Breast epithelium (tissue), 4 donors: Measurements from ENCODE around the gene SGO2. TPM values are rescaled to one million over a fixed set of nuclear protein-coding genes. Genes with fewer than 3 reads are reported as not detected.
A peak's percentile ranks its signal among the peaks of the same experiment; 100 is the strongest.

ENCODE experiments used
- DNase-seq, 2 donors: peaks; one replicate each; pipeline ENCODE4 v3.0.0-alpha.2; 2019; ENCODE audit warnings: low spot score in 2 of 2
- H3K27ac ChIP-seq, 2 donors: fragments of 200-600 bp; sonication (generic) in 1 of 2; one replicate each; pipeline ENCODE4 v1.5.1; 2016 to 2019; ENCODE audit warnings: mild to moderate bottlenecking in 1 of 2
- H3K27me3 ChIP-seq, 2 donors: fragments of 200-600 bp; sonication (generic) in 1 of 2; one replicate each; pipeline versions ENCODE4 v1.5.1 to v1.6.0; 2017 to 2019; ENCODE audit warnings: control low read depth in 1 of 2, mild to moderate bottlenecking in 1 of 2
- H3K36me3 ChIP-seq: fragments of 200-600 bp; one replicate; pipeline ENCODE4 v1.5.1; 2019
- H3K4me1 ChIP-seq, 2 donors: fragments of 200-600 bp; sonication (generic); one replicate each; pipeline ENCODE4 v1.5.1; 2016 to 2019; ENCODE audit warnings: control low read depth in 1 of 2
- H3K4me3 ChIP-seq, 3 donors: fragments of 200-600 bp; sonication (generic); 1 replicate in 2 of 3; 2 replicates in 1 of 3; pipeline ENCODE4 v1.5.1; 2016 to 2019; ENCODE audit warnings: mild to moderate bottlenecking in 3 of 3, moderate library complexity in 2 of 3
- H3K9me3 ChIP-seq, 2 donors: fragments of 200-600 bp; sonication (generic) in 1 of 2; one replicate each; pipeline ENCODE4 v1.5.1; 2016 to 2019; ENCODE audit warnings: control low read depth in 1 of 2
- POLR2A ChIP-seq: fragments of 450-650 bp; IDR thresholded peaks from one replicate; pipeline ENCODE4 v1.6.1; 2016; ENCODE audit warnings: antibody characterized with exemption, mild to moderate bottlenecking, moderate library complexity
- POLR2AphosphoS5 ChIP-seq, 3 donors: sonication (generic); formaldehyde crosslinking; IDR thresholded peaks; one replicate each; pipeline ENCODE4 v1.6.1; 2017; ENCODE audit warnings: antibody characterized with exemption in 3 of 3
- intact Hi-C: fragments of 100-400 bp; cut with DNase I; formaldehyde crosslinking; loops from one replicate; pipeline ENCODE4 v1.15.1; 2023; ENCODE audit warnings: low total_unique reads
- total RNA-seq, 3 donors: library from RNA; depleted of rRNA; stranded (reverse); fragments of >200 nt; gene quantifications; one replicate each; pipeline ENCODE4 v1.1.0, GENCODE V29; 2016
- TF ChIP-seq, protein P1 (sequence below), 3 donors: fragments of 450-650 bp; IDR thresholded peaks; one replicate each; pipeline ENCODE4 v1.5.1; 2016 to 2017; ENCODE audit warnings: antibody characterized with exemption in 3 of 3, mild to moderate bottlenecking in 3 of 3, moderate library complexity in 3 of 3

Gene SGO2
- total RNA-seq, 3 donors from 2014 or later: 3.6 to 9.1 (median 4.6) TPM

DNA sequence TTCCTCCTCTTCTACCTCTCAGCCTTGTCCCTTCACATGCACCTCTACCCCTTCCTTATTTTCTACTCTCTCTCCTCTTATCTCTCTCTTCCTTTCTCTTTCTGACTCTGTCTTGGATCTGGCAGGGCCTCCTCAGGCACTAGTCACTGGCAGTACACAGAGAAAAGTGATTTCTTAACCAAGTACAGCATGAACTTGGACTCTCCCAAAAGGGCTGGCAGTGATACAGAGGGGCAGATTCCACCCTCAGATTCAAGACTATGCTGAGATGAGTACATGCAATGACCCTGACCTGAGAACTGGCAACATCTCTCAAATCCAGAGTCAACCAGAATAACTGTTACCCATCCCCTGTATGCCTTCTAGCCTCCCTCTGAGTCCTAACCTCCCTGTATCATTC lies 64.1 kb downstream of the SGO2 start:
- Histone ChIP-seq H3K4me3 (peak overlapping the region in 1 of 3 donors; percentile 67), H3K27me3 (no peaks in the 10 kb centered on the region), H3K9me3 (no peaks in the 10 kb centered on the region), H3K27ac (no peak overlapping the region), H3K4me1 (no peaks in the 10 kb centered on the region), H3K36me3 (no peaks in the 10 kb centered on the region)
- DNase-seq: no peak
- intact Hi-C loops: no loop called here
- TF ChIP-seq, protein P1, sequence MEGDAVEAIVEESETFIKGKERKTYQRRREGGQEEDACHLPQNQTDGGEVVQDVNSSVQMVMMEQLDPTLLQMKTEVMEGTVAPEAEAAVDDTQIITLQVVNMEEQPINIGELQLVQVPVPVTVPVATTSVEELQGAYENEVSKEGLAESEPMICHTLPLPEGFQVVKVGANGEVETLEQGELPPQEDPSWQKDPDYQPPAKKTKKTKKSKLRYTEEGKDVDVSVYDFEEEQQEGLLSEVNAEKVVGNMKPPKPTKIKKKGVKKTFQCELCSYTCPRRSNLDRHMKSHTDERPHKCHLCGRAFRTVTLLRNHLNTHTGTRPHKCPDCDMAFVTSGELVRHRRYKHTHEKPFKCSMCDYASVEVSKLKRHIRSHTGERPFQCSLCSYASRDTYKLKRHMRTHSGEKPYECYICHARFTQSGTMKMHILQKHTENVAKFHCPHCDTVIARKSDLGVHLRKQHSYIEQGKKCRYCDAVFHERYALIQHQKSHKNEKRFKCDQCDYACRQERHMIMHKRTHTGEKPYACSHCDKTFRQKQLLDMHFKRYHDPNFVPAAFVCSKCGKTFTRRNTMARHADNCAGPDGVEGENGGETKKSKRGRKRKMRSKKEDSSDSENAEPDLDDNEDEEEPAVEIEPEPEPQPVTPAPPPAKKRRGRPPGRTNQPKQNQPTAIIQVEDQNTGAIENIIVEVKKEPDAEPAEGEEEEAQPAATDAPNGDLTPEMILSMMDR (IDR thresholded peaks at IDR 0.05): no peak
- TF ChIP-seq POLR2AphosphoS5 (IDR thresholded peaks at IDR 0.05): peak in 1 of 3 donors; percentile 62

DNA sequence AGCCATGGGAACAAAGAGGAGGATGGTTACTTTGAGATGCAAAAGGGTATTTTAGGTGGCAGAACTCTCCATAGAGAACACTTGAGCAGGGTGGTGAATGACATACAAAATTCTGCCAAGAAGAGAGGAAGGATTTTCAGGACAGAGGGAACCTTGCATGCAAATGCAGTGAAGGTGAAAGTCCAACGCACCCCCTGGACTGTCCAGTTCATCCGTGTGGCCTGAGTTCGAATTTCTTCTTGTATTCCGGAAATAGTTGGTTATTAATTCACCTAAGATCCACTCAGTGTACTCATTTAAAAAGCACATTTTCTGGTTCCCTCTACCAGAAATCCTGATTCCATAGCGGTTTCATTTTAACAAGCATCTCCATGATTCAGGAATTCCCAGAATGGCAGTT lies 65.3 kb downstream of the SGO2 start:
- H3K9me3 ChIP-seq: no peaks in the 10 kb centered on the region
- DNase-seq: no peak
- no peaks in the 10 kb centered on the region for H3K27me3 ChIP-seq
- intact Hi-C loops: no loop called here
- no peaks in the 10 kb centered on the region for H3K36me3 ChIP-seq
- H3K27ac ChIP-seq: no peak overlapping the region
- no peak overlapping the region for H3K4me3 ChIP-seq
- H3K4me1 ChIP-seq: no peaks in the 10 kb centered on the region
- TF ChIP-seq POLR2AphosphoS5 (IDR thresholded peaks at IDR 0.05) (no peak), POLR2A (no peak)
- TF ChIP-seq, protein P1 (IDR thresholded peaks at IDR 0.05): no peak

DNA sequence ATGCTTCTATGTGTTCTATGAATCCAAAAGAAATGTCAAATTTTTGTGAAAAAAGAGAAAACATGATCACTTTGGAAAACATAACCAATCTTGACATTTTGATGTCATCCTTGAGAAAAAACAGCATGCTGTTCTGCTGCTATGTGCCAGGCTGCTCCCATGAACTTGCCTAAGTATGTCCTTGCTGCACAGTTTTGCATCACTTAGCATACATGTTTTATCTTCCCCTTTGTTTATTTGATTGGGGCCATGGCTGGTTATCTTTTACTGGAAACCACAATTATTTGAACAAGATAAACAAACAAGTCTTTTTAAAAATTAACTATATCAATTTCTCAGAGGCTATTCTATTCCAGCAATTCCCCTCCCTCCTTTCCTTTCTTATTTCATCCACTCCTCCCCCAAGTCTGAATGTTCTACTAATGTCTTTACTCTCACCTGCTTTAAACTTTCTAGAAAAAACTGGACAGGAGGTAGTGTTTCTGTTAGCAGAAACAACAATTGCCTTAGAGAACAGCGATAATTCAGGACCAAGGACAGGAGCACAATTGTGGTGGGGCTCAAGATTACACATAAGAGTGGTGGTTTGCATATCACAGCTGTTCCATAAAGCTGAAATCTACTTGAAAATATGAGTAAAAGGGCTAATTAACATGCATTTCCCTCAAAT lies 66.5 kb downstream of the SGO2 start:
- intact Hi-C loops: no loop called here
- Histone ChIP-seq H3K27ac (no peak overlapping the region), H3K9me3 (no peaks in the 10 kb centered on the region), H3K4me1 (no peaks in the 10 kb centered on the region), H3K4me3 (no peak overlapping the region), H3K27me3 (no peaks in the 10 kb centered on the region), H3K36me3 (no peaks in the 10 kb centered on the region)
- TF ChIP-seq, protein P1 (IDR thresholded peaks at IDR 0.05): no peak
- TF ChIP-seq POLR2AphosphoS5 (IDR thresholded peaks at IDR 0.05): no peak
- no peak for TF ChIP-seq POLR2A
- no peak for DNase-seq

DNA sequence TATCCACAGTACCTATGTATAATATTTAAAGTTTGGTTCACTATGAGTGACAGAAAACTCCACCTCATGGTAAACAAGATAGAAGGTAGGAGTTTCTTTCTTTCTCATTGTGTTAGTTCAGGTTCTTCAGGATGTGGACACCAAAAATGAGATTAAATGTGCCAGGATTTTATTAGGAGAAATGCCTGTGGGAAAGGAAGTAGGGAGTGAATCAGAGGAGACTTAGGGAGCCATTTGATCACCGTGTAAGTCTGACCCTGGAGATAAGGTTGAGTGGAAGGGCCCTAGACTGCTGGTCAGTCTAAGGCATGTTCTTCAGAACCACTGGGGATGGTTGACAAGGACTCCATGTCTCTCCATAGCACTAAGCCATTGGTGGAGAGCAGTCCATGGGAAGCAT lies 67.9 kb downstream of the SGO2 start:
- no peaks in the 10 kb centered on the region for H3K36me3 ChIP-seq
- no peaks in the 10 kb centered on the region for H3K9me3 ChIP-seq
- H3K4me1 ChIP-seq: no peaks in the 10 kb centered on the region
- TF ChIP-seq, protein P1 (IDR thresholded peaks at IDR 0.05): no peak
- TF ChIP-seq POLR2AphosphoS5 (IDR thresholded peaks at IDR 0.05): no peak
- no peak for TF ChIP-seq POLR2A
- H3K27ac ChIP-seq: no peak overlapping the region
- H3K27me3 ChIP-seq: no peaks in the 10 kb centered on the region
- no peak for DNase-seq
- intact Hi-C loops: no loop called here
- no peak overlapping the region for H3K4me3 ChIP-seq

DNA sequence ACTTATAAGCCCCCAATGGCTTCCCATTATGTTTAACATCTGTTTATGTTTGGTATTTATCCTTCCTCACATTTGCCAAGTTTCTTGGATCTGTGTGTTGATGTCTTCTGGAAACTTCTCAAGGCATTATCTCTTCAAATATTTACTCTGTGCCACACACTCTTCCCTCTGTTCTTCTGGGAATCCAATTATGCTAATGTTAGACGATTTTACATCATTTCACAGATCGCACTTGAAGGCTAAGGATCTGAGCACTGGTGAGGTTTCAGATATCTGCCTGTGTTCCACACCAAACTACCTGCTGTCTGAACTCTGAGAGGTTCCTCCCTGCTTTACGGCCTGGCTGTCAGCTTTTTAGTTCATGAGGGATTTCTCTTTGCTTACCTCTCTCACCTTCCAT lies 69.9 kb downstream of the SGO2 start:
- Histone ChIP-seq H3K36me3 (no peaks in the 10 kb centered on the region), H3K4me3 (no peak overlapping the region), H3K9me3 (no peaks in the 10 kb centered on the region), H3K27me3 (no peaks in the 10 kb centered on the region), H3K4me1 (no peaks in the 10 kb centered on the region), H3K27ac (no peak overlapping the region)
- no peak for DNase-seq
- intact Hi-C loops: no loop called here
- TF ChIP-seq, protein P1 (IDR thresholded peaks at IDR 0.05): no peak
- TF ChIP-seq POLR2A (no peak), POLR2AphosphoS5 (IDR thresholded peaks at IDR 0.05) (no peak)
